GM21390 (cell line): ENCODE results near the gene LIN28B.
A peak's percentile ranks its signal among the peaks of the same experiment; 100 is the strongest.

ENCODE experiments used
- ATAC-seq: cut with Tn5 transposase; IDR thresholded peaks from one replicate; pipeline ENCODE4 v1.9.1; 2021; ENCODE audit not compliant: unreplicated experiment

Gene LIN28B

DNA sequence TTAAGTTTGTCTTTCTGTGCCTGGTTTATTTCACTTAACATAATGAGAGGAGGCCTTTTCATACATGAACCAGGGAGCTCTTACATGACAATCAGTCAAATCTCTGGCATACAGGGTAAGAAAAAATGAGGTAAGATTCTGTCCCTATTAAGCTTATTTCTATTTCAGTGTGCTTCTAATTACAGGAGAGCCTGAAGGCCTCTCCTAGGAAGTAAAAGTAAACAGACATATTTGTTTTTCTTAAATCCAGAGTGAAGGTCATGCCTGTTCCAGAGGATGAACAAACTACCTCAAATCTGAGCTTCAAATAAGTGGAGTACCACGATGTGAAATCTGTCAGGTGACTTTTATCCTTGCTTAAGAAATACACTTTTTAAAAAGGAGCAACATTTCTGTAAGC, 150.3 kb downstream of the LIN28B start:
- no peak for ATAC-seq

DNA sequence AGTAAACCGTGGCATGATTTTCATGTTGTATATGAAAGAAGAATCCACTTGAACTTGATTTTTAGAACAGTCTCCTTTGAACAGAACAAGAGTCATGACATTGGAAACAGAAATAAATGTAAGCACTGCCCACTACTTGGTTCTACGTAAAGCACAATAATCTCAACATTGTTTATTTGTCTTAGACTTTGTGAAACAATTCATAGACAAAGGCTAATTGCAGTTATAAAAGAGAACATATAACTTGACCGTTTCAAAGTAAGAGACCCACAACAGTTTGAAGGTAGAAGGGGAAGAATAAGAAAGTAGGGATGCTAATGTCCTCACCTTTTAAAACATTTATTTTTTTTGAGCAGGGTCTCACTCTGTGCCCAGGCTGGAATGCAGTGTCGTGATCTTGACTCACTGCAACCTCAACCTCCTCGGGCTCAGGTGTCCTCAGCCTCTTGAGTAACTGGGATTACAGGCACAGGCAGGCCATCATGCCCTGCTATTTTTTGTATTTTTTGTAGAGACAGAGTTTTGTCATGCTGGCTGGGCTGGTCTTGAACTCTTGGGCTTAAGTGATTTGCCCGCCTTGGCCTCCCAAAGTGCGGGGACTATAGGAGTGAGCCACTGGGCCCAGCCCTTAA, 151.8 kb downstream of the LIN28B start:
- ATAC-seq, result no peak

DNA sequence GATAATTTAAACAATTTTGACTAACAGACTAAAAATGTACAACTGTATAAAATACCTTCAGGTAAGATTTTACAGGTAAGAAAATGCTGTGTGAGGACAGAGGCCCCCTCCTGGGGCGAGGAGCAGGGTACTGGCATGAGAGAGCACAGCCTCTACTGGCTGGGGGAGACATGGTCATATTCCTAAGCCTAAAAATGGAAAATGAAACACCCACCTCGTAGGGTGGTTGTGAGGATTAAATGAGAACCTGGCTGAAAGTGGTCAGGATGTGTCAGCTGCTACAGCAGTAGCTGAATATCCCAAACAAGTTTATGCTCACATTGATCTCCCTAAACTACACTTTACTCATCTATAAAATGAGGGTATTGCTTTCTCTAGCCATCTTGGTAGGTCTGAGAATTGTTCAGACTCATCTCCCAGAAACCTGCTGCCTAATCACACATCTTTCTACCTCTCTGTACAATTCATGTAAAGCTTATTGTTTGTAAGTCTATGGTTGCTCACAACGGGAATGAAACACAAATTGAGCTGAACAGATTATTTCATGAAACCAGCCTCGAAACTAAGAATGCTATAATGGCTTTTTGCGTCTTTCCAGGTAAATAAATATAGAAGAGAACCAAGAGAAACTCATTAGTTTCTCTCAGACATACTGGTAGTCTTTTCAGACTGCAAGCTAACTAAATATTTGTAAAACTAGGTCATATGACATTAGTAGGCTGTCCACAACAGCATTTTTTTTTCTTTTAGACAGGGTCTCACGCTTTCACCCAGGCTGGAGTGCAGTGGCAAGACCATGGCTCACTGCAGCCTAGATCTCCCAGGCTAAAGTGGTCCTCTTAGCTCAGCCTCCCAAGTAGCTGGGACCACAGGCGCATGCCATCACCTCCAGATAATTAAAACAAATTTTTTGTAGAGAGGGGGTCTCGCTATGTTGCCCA, 153.3 kb downstream of the LIN28B start:
- ATAC-seq, result peak; percentile 58

DNA sequence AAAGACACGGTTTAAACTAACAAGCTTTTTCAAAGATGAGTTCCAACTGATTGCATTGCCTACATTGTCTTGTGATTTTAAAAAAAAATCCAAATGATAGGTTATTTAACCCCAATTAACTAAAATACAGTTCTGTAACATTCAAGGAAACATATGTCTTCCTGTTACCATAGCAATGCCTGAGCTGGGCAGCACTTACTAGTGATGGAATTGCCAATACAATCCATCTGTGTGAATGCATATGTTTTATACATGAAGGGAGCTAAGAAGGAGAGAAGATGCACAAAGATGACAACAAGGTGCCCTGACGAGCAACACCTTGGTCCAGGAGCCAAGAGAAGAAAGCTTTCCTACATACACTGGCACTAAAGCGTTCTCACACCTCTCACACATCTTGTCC, 154.2 kb downstream of the LIN28B start:
- no peak for ATAC-seq

DNA sequence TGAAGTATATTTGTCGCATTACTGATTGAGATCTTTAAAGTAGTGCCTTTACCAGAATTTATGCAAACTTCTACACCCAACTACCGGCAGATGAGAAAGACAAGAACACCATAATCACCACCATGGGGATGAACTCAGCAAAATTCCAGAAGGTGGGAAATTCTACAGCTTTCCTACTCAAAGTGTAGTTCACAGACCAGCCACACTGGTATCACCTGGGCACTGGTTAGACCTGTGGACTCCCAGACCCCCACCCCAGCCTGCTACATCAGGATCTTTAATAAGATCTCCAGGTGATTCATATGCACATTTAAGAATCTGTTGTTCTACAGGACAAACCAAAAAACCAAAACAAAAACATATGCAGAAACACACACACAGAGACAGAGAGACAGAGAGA, 155.0 kb downstream of the LIN28B start:
- ATAC-seq, result no peak

DNA sequence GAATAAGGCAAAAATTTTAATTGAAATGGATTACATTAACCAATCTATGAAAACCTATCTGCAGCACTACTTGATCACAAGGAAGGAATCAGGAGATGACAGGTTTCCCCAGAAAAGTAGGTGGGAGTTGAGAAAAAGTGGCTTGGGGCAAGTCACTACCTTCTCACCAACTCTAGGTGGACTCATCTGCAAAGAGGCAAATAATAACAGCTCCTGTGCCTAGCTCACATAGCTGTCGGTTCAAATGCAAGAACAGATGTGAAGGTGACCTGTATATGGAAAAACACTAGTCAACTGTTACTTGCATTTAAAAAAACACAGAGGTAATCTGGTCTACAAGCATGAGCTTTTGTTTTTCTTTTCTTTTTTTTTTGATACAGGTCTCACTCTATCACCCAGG, 155.7 kb downstream of the LIN28B start:
- no peak for ATAC-seq

DNA sequence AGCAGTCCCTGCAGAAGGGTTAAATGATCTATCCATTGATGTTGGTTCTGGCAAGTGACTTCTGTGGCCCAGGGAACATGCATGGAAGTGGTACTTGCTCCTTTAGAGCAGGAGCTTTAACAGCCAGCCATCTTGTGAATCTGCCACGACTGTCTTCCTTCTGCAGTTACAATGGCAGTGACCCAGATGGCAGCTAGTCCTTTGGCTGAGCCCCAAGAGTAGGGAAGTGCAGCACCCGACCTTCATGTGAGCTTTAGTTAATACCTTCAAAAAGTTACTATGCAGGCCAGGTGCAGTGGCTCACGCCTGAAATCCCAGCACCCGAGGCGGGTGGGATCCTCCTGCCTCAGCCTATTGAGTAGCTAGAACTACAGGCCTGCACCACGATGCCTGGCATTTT, 156.5 kb downstream of the LIN28B start:
- no peak for ATAC-seq

DNA sequence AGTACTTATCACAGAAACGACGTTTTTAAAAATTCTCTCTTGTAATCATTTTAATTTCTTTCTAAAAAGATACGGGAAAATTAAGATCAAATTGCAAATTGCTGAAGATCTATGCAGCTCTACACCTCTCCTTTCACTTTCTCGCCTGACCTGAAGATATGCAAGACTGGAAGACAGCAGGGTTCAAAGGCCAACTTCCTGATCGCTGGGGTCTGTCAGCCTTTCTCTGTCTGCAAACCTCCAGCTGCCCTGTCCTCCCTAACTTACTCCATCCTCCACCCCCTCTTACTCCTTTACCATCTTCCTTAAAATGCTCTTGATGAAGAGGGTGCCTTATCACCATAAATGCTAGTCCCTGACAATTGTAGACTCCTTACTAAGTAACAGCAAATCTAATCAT, 159.2 kb downstream of the LIN28B start:
- no peak for ATAC-seq

DNA sequence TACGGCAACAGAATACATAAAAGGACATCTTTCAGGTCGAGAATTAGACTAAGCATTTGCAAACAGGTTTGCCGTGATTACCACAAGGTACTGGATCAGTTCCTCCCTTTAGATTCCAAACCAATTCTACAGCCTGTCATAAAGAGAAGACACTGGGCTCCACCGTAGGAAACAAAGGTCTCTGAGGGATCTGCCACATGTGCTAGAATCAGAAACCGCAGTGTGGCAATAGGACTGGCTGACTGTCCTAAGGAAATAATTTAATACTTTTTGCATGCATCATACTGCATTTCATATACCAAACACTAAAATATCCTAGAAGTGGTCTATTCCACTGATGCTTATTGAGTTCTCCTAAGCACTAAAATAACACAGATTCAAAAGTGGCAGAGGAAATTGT, 163.7 kb downstream of the LIN28B start:
- no peak for ATAC-seq

DNA sequence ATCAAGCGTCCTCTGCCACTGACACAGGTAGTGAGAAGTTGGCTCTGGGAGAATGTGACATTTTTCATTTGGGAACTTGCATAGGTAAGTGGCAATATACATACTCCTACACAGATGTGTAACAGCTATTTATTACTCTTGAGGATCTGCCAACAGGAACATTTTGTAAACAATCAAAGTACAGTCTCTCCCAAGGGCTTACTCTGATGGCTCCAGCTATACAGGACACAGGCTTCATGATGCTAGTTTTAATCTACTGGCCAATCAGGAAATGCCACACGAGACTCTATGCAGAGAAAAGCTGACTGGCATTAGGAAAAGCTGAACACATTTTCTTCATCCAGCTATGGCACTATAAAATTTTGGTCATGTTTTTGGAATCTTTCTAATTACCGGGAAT, 165.1 kb downstream of the LIN28B start:
- no peak for ATAC-seq

DNA sequence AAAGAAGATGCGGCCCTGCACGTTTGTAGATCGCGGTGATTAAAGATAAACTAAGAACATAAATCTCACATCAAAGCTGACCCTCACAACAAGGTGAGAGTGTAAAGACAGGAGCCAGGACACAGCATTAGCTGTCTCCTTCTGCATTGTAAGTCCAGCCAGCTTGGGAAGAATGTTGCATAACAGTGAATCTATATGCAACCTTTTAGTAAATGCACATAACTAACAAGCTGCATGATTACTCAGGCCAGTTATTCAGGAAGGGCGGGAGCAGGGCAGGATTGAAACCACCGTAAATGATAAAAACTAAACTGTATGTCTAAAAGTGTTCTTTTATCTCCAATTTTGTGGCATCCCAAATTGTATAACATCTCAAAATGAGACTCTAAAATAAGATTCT, 165.8 kb downstream of the LIN28B start:
- no peak for ATAC-seq
